H1 (cell line): Measurements from ENCODE around the gene PDK2. TPM values are rescaled to one million over a fixed set of nuclear protein-coding genes. Genes with fewer than 3 reads are reported as not detected.

Experiments
- ATF2 ChIP-seq: IDR thresholded peaks from 2 replicates; pipeline ENCODE4 v1.6.1; 2012; ENCODE audit warnings: low read length, inconsistent platforms
- BRCA1 ChIP-seq: IDR thresholded peaks from 2 replicates; pipeline ENCODE4 v1.6.1; 2012; ENCODE audit warnings: low read depth, low read length, improper control_type of control experiment
- CHD1 ChIP-seq: IDR thresholded peaks from 2 replicates; pipeline ENCODE4 v1.6.1; 2012; ENCODE audit warnings: low read depth, low read length, improper control_type of control experiment
- EP300 ChIP-seq, 2 experiments: IDR thresholded peaks; 1 replicate in 1 of 2; 2 replicates in 1 of 2; pipeline ENCODE4 v1.6.1; 2011 to 2012; ENCODE audit warnings: low read depth in 2 of 2, low read length in 2 of 2, mild to moderate bottlenecking in 2 of 2, borderline replicate concordance in 1 of 2, inconsistent platforms in 1 of 2, moderate library complexity in 1 of 2
- NANOG ChIP-seq: IDR thresholded peaks from 2 replicates; pipeline ENCODE4 v1.6.1; 2011; ENCODE audit warnings: low read length, low read depth, mild to moderate bottlenecking, inconsistent platforms; ENCODE audit not compliant: insufficient read depth, poor library complexity, severe bottlenecking
- TBP ChIP-seq: IDR thresholded peaks from 2 replicates; pipeline ENCODE4 v1.6.1; 2011; ENCODE audit warnings: low read depth, low read length, improper control_type of control experiment
- TCF12 ChIP-seq: IDR thresholded peaks from 2 replicates; pipeline ENCODE4 v1.6.1; 2011; ENCODE audit warnings: low read depth, mild to moderate bottlenecking, low read length
- polyA plus RNA-seq, 7 experiments: library from polyadenylated mRNA; depleted of rRNA in 3 of 7; stranded (reverse) in 5 of 7; unstranded in 2 of 7; fragments of >200 nt in 5 of 7; fragments of 200-250 nt in 2 of 7; gene quantifications; 1 replicate in 5 of 7; 2 replicates in 1 of 7; 4 replicates in 1 of 7; pipeline versions ENCODE4 v1.2.1 to v1.2.3, GENCODE V29; 2011 to 2013; ENCODE audit warnings: missing spikeins in 2 of 7, mixed read lengths in 2 of 7
- total RNA-seq: library from RNA; stranded (reverse); fragmentation: NEBNext Ultra II Directional; extraction: Animal tissue kit (Norgen Biotek cat#: 25700); gene quantifications from 2 replicates; pipeline ENCODE4 v1.2.1, GENCODE V29; 2021

The PDK2 gene
- total and polyA plus RNA-seq, 2 of the 8 experiments (the other 6 are each of a cell fraction or from before 2014, with no cell fraction given), result 18.3 to 121 TPM

GRCh38 chr17:50081757-50082156, 13.4 kb upstream of the PDK2 start (continued):
- TF ChIP-seq ATF2 (no peak), TBP (no peak), TCF12 (no peak), CHD1 (no peak), BRCA1 (no peak), EP300 (IDR thresholded peaks at IDR 0.05; ENCODE audit: borderline replicate concordance in 1 of 2, low read depth in 2 of 2, low read length in 2 of 2) (no peak), NANOG (no peak)
